Tibial artery (tissue), 4 donors: ENCODE measurements around the gene SEPTIN12.

Experiments used
- DNase-seq, 2 donors: peaks; one replicate each; pipeline ENCODE4 v3.0.0-alpha.2; 2019
- H3K27ac ChIP-seq, 2 donors: fragments of 200-600 bp; sonication (generic) in 1 of 2; 1 replicate in 1 of 2; 2 replicates in 1 of 2; pipeline ENCODE4 v1.5.1; 2018 to 2019; ENCODE audit warnings: mild to moderate bottlenecking in 1 of 2
- H3K27me3 ChIP-seq, 2 donors: fragments of 200-600 bp; sonication (generic) in 1 of 2; one replicate each; pipeline versions ENCODE4 v1.5.1 to v1.6.0; 2016 to 2019
- H3K36me3 ChIP-seq, 3 donors: fragments of 200-600 bp; sonication (generic) in 2 of 3; one replicate each; pipeline ENCODE4 v1.5.1; 2016 to 2019; ENCODE audit warnings: mild to moderate bottlenecking in 2 of 3
- H3K4me1 ChIP-seq, 4 donors: fragments of 200-600 bp; sonication (generic) in 2 of 4; 1 replicate in 3 of 4; 2 replicates in 1 of 4; pipeline ENCODE4 v1.5.1; 2016 to 2019
- H3K4me3 ChIP-seq, 2 donors: fragments of 200-600 bp; sonication (generic) in 1 of 2; 1 replicate in 1 of 2; 2 replicates in 1 of 2; pipeline ENCODE4 v1.5.1; 2018 to 2019; ENCODE audit warnings: mild to moderate bottlenecking in 2 of 2
- H3K9me3 ChIP-seq, 3 donors: fragments of 200-600 bp; sonication (generic) in 1 of 3; one replicate each; pipeline ENCODE4 v1.5.1; 2016 to 2019
- intact Hi-C: fragments of 100-400 bp; cut with DNase I; formaldehyde crosslinking; loops from one replicate; pipeline ENCODE4 v1.15.0; 2023; ENCODE audit warnings: low total_unique reads
- TF ChIP-seq, protein P1 (sequence below), 2 experiments: fragments of 200-600 bp in 1 of 2; fragments of 450-650 bp in 1 of 2; IDR thresholded peaks; one replicate each; pipeline ENCODE4 v1.5.1; 2017 to 2019; ENCODE audit warnings: antibody characterized with exemption in 2 of 2, mild to moderate bottlenecking in 1 of 2, moderate library complexity in 1 of 2

Gene SEPTIN12

DNA sequence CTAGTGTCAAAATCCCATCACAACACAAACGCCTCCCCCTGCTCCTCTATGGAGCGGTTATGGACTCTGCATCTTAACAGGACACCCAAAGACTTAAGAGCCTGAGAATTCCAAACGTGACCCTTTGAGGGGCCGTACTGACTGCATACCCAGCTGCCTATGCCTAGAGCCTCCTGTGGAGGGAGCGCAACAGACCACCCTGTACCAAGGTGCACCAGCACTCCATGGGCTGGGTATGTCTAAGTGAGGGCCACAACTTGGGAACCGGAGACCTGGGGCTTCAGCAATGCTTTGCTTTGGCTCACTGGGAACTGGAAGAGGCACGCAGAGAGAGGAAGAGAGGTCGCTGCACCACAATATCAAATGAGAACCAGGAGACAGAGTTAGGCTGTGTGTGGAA lies 59.5 kb downstream of the SEPTIN12 start:
- TF ChIP-seq, protein P1, sequence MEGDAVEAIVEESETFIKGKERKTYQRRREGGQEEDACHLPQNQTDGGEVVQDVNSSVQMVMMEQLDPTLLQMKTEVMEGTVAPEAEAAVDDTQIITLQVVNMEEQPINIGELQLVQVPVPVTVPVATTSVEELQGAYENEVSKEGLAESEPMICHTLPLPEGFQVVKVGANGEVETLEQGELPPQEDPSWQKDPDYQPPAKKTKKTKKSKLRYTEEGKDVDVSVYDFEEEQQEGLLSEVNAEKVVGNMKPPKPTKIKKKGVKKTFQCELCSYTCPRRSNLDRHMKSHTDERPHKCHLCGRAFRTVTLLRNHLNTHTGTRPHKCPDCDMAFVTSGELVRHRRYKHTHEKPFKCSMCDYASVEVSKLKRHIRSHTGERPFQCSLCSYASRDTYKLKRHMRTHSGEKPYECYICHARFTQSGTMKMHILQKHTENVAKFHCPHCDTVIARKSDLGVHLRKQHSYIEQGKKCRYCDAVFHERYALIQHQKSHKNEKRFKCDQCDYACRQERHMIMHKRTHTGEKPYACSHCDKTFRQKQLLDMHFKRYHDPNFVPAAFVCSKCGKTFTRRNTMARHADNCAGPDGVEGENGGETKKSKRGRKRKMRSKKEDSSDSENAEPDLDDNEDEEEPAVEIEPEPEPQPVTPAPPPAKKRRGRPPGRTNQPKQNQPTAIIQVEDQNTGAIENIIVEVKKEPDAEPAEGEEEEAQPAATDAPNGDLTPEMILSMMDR (IDR thresholded peaks at IDR 0.05): no peak
- H3K36me3 ChIP-seq: peaks cover 25 to 76% (median 49%) of the 10 kb centered on the region in 3 donors

More for the DNA sequence above, 59.5 kb downstream of the SEPTIN12 start:
- Histone ChIP-seq H3K4me1 (peaks cover 0 to 11% (median 5%) of the 10 kb centered on the region in 4 donors), H3K9me3 (no peaks in the 10 kb centered on the region), H3K4me3 (no peak overlapping the region), H3K27me3 (no peaks in the 10 kb centered on the region), H3K27ac (no peak overlapping the region)
- intact Hi-C loops: no loop called here
- no peak for DNase-seq
